Upper lobe of right lung (tissue), 1 donor: ENCODE measurements around the gene TNS1. TPM values are rescaled to one million over a fixed set of nuclear protein-coding genes. Genes with fewer than 3 reads are reported as not detected.

Experiments
- ATAC-seq: fragments of 200-7000 bp; cut with Tn5 transposase; one replicate; pipeline ENCODE4 v1.9.1; 2020; ENCODE audit warnings: mild to moderate bottlenecking, moderate library complexity
- DNase-seq: peaks from one replicate; pipeline ENCODE4 v3.0.0-alpha.2; 2020
- H3K27ac ChIP-seq: fragments of 200-600 bp; one replicate; pipeline ENCODE4 v1.8.0; 2022
- H3K27me3 ChIP-seq: fragments of 200-600 bp; one replicate; pipeline ENCODE4 v1.8.0; 2022; ENCODE audit warnings: mild to moderate bottlenecking
- H3K36me3 ChIP-seq: fragments of 200-600 bp; one replicate; pipeline ENCODE4 v1.8.0; 2022
- H3K4me1 ChIP-seq: fragments of 200-600 bp; one replicate; pipeline ENCODE4 v1.8.0; 2022
- H3K4me3 ChIP-seq: fragments of 200-600 bp; one replicate; pipeline ENCODE4 v1.8.0; 2022; ENCODE audit warnings: mild to moderate bottlenecking
- H3K9me3 ChIP-seq: fragments of 200-600 bp; one replicate; pipeline ENCODE4 v1.8.0; 2022
- intact Hi-C: fragments of 100-400 bp; cut with DNase I; formaldehyde crosslinking; loops from one replicate; pipeline ENCODE4 v1.11.0; 2022
- total RNA-seq: library from RNA; stranded (reverse); fragmentation: NEBNext Ultra II Directional; extraction: Animal tissue kit (Norgen Biotek cat#: 25700); gene quantifications from one replicate; pipeline ENCODE4 v1.2.1, GENCODE V29; 2021
- TF ChIP-seq, protein P1 (sequence below): fragments of 200-600 bp; IDR thresholded peaks from one replicate; pipeline ENCODE4 v1.8.0; 2022; ENCODE audit warnings: antibody characterized with exemption
- donor health status: DM: no; HTN: yes; CAD: no; lungs with severe emphysema.

TNS1 gene
- total RNA-seq, 1 donor from 2014 or later, result 669 TPM

DNA sequence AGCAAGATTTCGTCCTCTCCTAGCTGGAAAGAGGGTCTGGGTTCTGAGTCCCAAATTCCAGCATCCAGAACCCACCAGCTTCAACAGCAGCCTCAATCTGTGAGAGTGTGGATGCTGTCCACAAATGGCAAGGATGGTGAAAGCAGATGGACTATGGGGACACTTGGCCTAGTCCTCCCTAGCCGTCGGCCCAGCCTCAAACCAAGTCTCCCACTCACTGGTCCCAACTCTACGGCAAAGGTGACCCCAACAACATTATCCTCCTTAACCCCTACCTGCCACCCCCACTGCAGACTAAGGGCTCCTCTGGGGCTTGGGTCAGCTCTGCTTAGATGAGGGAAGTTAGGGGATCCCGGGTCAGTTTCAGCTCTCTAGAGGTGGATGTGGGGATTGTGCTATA, 57.3 kb downstream of the TNS1 start:
- TF ChIP-seq, protein P1, sequence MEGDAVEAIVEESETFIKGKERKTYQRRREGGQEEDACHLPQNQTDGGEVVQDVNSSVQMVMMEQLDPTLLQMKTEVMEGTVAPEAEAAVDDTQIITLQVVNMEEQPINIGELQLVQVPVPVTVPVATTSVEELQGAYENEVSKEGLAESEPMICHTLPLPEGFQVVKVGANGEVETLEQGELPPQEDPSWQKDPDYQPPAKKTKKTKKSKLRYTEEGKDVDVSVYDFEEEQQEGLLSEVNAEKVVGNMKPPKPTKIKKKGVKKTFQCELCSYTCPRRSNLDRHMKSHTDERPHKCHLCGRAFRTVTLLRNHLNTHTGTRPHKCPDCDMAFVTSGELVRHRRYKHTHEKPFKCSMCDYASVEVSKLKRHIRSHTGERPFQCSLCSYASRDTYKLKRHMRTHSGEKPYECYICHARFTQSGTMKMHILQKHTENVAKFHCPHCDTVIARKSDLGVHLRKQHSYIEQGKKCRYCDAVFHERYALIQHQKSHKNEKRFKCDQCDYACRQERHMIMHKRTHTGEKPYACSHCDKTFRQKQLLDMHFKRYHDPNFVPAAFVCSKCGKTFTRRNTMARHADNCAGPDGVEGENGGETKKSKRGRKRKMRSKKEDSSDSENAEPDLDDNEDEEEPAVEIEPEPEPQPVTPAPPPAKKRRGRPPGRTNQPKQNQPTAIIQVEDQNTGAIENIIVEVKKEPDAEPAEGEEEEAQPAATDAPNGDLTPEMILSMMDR, result no peak
- Histone ChIP-seq H3K9me3 (no peaks in the 10 kb centered on the region), H3K4me3 (no peak overlapping the region), H3K36me3 (no peaks in the 10 kb centered on the region), H3K27ac (no peak overlapping the region), H3K4me1 (peaks cover 18% of the 10 kb centered on the region), H3K27me3 (no peaks in the 10 kb centered on the region)
- intact Hi-C loops, result no loop called here
- DNase-seq, result peak; percentile 39
- no peak for ATAC-seq

- H3K27ac ChIP-seq, result no peak overlapping the region
- peak overlapping the region; percentile 86 for H3K4me3 ChIP-seq
- TF ChIP-seq, protein P1, result no peak
These were observed 57.9 kb downstream of the TNS1 start for GRCh38 chr2:217944923-217945322.

GRCh38 chr2:217944366-217944765, 58.4 kb downstream of the TNS1 start:
- peak overlapping the region; percentile 86 for H3K4me3 ChIP-seq
- H3K9me3 ChIP-seq, result no peaks in the 10 kb centered on the region
- intact Hi-C loops, result no loop called here
- H3K36me3 ChIP-seq, result no peaks in the 10 kb centered on the region
- DNase-seq (no peak), ATAC-seq (no peak)
- H3K27ac ChIP-seq, result peak overlapping the region; percentile 91
- peaks cover 8% of the 10 kb centered on the region for H3K4me1 ChIP-seq
- TF ChIP-seq, protein P1, result no peak
- no peaks in the 10 kb centered on the region for H3K27me3 ChIP-seq

More at GRCh38 chr2:217944923-217945322, 57.9 kb downstream of the TNS1 start:
- H3K4me1 ChIP-seq, result peaks cover 13% of the 10 kb centered on the region
- DNase-seq (peak; percentile 32), ATAC-seq (no peak)
- no peaks in the 10 kb centered on the region for H3K9me3 ChIP-seq
- intact Hi-C loops, result no loop called here
- no peaks in the 10 kb centered on the region for H3K36me3 ChIP-seq
- no peaks in the 10 kb centered on the region for H3K27me3 ChIP-seq

GRCh38 chr2:217943446-217944321, 59.1 kb downstream of the TNS1 start:
- DNase-seq (peak; percentile 93), ATAC-seq (peak; percentile 86)
- Histone ChIP-seq H3K4me3 (peak overlapping the region; percentile 86), H3K27me3 (no peaks in the 10 kb centered on the region), H3K4me1 (peaks cover 13% of the 10 kb centered on the region), H3K36me3 (no peaks in the 10 kb centered on the region), H3K9me3 (no peaks in the 10 kb centered on the region), H3K27ac (peak overlapping the region; percentile 91)
- TF ChIP-seq, protein P1, result peak; percentile 38
- intact Hi-C loops, result no loop called here

GRCh38 chr2:217942731-217943335, 60.0 kb downstream of the TNS1 start:
- H3K4me3 ChIP-seq, result peak overlapping the region; percentile 86
- peak; percentile 68 for DNase-seq
- peaks cover 21% of the 10 kb centered on the region for H3K4me1 ChIP-seq
- H3K27ac ChIP-seq, result peak overlapping the region; percentile 91
- TF ChIP-seq, protein P1, result no peak
- intact Hi-C loops, result no loop called here
- no peaks in the 10 kb centered on the region for H3K27me3 ChIP-seq
- ATAC-seq, result peak; percentile 0
- no peaks in the 10 kb centered on the region for H3K9me3 ChIP-seq
- no peaks in the 10 kb centered on the region for H3K36me3 ChIP-seq
